NCI-H1930 (cell line): ENCODE measurements around the gene PPIL1.
A peak's percentile ranks its signal among the peaks of the same experiment; 100 is the strongest.

Source experiments
- DNase-seq, 2 experiments: peaks; one replicate each; lab custom pipeline; 2025; lab: John Stamatoyannopoulos, UW

The PPIL1 gene

GRCh38 chr6:36888654-36889481 is 14.3 kb upstream of the PPIL1 start:
- DNase-seq = no peak

DNA sequence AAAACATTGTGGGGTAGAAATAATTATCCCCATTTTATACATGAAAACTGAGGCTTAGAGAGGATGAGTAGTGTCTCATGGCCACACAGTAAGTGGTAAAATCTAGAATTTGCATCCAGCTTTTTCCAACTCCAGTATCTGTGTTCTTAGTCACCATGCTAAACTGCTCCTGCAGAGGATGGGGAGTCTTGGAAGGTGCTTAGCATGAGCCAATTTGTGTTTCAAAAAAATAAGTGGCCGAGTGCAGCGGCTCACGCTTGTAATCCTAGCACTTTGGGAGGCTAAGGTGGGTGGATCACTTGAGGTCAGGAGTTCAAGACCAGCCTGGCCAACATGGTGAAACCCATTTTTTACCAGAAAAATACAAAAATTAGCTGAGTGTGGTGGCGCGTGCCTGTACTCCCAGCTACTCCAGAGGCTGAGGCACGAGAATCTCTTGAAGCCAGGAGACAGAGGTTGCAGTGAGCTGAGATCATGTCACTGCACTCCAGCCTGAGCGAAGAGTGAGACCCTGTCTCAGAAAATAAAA is 13.6 kb upstream of the PPIL1 start:
- no peak for DNase-seq

DNA sequence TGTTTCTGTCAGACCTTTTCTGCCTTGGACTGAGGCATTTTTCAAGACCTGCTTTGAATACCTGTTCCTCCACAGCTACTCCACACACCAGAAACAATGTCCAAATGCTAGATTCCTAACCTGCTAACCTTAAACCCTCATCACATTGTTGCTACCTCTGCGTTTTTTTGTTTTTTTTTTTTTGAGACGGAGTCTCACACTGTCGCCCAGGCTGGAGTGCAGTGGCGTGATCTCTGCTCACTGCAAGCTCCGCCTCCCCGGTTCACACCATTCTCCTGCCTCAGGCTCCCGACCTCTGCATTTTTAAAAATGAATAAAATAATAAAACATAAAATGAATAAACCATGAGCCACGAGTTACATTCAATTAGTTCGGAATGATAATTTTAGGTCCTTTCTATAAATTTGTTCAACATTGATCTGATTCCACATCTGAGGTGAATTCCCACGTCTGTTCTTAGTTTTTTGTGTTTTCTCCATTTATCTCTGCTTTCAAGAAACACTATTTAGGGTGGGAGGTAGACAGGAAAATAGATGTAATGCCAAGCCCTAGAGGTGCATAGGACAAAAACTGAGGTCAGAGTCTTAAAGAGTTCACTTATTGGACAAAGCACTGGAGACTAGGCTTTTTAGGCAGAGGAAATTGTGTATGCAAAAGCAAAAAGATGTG is 12.5 kb upstream of the PPIL1 start:
- DNase-seq = no peak

DNA sequence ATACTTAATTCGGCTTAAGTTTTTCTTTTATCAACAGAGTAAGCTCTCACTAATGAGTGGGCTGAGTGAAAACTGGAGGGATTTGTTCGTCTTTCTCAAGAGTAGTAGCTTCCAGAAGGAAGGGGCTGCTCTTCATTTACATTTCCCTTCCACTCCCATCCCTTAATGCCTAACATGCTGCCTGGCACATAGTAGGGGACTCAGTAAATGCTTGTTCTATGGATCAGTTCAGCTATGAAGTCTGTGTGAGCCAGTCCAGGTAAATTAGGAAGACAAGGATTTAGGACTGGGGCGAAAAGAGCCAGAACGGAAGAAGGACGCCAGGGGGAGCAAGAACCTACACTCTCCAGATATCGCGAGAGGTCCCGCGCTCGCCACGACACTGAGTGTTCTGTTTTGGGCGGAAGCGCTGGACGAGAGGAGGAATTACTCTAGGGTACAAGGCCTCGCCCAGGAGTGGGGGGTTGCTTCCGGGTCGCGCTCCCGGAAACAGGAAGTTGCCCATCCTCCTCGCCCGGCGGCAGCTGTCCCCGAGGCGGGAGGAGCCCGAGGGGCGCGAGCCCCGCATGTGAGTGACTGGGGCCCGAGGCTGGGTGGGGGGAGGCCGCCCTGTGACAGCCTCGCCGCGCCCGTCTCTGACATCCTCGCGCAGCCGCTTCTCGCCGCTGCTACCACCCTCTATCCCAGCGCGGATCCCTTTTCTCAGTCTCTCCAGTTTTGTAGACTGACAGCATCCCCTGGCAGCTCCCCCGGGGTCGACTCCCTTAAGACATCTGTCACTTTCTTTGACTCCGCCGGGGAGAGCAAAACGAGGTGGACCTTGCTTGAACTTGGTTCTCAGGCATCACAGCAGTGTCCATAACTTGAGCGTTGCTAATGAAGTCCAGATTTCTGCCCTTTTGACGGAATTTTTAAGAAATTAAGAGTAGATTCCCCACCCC is 11.1 kb upstream of the PPIL1 start, which contains the start of gene C6orf89:
C6orf89 (plus strand) TSS at position 492 of the 941 bp plus-strand sequence. CDS start 13,493 bp downstream, outside the sequence.
- peak; percentile 96 to 98 for DNase-seq

DNA sequence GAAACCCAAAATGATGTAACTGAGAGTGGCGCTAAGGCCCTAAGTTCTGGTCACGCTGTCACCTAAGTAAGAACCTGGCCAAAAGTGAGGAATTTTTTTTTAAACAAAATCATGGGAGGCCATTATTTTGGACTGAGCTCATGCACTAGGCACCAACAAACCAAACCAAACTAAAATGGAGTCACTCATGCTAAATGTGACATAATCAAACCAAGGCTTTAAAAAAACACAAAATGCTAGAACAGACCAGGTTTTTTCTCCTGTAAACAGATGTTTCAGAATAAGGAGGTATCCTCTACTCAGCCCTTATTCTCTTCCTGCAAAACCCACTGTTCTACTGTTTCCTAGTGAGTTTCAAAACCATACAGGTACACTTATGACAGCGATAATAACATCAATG is 10.0 kb upstream of the PPIL1 start:
- no peak for DNase-seq

DNA sequence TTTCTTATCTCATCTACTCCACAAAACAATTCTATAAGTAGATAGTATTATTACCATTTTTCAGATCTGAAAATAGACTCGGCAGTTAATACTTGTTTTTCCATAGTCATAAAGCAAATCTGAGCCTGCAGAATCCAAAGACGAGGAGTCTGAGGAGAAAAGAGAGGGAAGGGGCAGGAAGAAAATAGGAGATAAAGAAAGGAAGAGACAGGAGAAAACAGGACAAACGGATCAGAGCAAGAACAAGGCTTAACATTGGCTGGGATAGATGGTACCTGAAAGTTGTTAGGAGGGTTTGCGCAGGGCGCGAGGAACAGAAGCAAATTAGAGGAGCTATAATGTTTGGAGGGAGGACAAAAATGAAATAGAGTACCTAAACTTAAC is 639 bp upstream of the PPIL1 start:
- DNase-seq = no peak

DNA sequence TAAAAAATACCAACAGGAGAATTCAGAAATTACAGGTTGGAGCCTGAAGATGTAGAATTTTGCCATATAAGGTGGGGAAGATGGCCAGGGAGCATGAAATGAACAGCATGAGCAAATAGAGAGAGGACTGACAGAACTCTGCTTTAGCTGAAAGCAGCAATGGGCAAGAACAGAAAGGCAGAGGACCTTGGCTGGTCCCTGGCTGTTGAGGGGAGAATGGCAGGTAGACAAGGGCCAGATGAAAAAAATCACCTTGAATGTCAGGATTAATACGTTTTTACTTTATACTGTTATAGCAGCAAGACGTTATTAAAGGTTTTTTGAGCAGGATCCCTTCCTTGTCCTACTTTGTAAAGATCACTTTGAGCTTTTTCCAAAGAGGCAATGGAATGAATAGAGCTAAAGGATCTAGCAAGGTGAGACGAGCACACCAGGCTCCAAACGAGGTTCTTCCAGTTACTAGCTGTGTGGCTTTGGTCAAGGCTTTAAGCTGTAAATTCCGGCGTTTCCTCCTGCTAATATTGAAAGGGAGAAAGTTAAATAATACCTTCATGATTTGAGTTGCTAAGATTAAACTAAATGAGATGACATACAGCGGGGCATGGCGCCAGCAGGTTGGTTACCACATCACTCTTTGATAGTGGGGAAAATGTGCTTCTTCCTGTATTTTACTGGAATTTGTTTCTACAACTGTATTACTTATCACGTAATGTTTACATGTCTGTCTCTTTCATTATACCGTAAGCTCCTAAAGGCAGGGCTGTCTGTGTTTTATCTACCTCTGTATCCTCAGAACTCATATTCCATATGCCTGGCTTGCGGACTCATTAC is 776 bp downstream of the PPIL1 start:
- DNase-seq = no peak

- no peak for DNase-seq
Observed at GRCh38 chr6:36873115-36873514, 1.5 kb downstream of the PPIL1 start.

DNA sequence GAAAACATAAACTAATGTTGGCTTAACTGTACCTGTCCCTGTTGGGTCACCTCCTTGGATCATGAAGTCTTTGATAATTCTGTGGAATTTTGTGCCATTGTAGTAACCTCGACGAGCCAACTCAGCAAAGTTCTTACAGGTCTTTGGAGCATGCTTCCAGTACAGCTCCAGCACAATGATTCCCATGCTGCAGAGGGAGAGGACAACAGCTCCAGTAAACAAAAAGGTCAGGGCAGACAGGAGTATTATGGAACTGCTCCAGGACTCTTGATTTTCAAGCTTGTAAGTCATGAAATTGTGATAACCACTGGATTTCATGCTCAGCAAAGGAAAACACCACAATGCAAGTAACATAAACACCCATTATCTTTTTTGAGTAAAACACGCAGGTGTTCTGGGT is 2.9 kb downstream of the PPIL1 start:
- no peak for DNase-seq

DNA sequence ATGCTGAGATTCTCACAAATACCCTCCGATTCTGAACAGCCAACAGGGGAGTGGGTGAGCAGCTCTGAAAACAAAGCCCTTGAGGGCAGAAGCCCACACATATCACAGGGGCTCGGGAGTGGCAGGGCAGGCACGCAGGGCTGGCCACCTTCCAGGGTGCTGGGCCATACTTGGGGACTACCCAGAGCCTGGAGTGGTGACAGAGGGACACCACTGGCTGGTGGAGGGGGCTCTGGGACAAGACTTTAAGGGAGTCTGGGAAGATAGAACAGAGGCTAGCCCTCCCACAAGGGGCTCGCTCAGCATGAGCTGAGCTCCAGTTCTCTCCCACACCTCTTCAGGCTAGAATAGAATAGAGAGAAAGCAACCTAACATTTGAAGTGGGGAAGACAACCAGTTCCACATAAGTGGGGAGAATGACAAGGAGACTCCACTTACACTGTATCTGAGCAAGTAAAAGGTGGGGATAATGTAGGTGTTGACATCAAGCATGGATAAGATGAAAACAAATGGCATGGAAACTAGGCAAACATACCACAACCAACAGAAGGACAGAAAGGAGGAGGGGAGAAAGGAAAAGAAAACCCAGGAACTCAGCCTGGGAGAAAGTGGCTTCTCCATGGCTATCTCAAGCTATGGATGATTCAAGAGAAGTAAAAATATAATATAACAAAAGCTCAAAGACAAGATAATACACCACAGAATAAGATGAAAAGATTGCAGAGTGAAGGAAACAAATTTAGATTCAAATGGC is 7.0 kb downstream of the PPIL1 start:
- DNase-seq = no peak

DNA sequence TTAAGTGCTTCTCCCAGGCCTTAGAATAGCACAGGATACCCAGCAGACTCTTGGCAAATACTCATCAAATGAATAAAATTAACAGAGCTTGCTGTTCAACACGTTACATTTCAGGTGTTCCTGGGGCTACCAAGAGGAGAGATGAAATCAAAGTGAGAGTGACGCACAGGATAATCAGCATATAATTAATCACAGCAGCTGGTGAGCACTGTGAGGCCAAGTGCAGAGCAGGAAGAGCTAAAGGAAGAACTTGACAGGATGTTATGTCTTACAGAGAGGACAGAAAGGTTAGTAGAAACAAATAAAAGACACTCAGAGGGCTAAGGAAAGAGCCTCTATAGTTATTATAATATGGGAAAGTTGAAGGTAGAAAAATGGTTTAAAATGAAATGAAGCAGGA is 8.8 kb downstream of the PPIL1 start:
- DNase-seq = no peak

GRCh38 chr6:36863670-36864540 is 10.7 kb downstream of the PPIL1 start:
- no peak for DNase-seq

DNA sequence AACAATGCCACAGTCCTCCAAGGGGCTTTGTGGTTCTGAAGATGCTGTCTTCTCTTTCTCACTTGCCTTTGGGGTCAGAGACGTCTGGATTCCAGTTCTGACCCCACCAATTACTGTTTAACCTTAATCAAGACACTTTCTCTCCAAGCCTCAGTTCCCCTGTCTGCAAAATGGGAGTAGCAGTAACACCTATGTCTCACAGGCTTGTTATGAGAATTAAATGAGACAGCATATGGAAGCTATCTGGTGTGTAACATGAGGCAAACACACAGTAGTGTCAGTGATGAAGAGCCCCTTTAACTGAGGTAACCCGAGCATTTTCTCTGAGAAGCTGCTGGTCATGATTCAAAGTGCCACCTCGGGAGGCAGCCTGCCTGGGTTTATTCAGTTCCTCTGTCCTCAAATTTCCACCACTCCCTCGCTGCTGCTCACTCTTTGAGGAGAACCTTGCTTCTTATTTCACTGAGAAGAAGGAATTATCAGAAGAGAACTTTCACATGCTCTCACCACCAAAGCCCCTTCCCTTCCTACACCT is 11.7 kb downstream of the PPIL1 start:
- no peak for DNase-seq

DNA sequence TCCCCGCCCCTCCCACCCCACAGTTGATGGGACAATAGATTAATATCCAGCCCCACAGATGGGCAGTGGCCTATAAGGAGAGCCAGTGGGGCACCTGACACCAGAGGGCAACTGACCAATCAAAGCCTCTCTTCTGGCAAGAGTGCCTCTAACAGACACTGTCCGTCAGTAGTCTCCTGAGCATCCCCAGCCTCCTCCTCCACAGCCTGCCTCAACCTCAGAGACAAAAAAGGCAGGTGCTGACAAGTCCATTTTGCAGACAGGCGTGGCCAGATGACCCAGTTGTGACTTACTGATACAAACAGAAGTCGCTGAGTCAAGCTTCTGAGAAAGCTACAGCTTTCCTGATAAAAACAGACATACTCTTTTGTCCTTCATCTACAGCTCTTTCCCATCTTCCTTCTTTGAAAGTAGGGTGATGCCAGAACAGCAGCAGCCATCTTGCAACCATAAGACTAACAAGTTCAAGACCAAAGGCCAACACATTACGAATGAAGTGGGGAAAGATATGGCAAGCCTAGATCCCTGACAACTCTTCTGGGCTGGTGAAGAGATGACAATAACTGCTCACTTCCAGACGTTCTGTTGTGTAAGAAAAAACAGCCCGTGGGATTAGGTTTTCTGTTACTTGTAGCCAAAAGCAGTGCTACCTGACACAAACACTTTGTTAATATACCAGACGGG is 12.3 kb downstream of the PPIL1 start:
- DNase-seq = no peak

DNA sequence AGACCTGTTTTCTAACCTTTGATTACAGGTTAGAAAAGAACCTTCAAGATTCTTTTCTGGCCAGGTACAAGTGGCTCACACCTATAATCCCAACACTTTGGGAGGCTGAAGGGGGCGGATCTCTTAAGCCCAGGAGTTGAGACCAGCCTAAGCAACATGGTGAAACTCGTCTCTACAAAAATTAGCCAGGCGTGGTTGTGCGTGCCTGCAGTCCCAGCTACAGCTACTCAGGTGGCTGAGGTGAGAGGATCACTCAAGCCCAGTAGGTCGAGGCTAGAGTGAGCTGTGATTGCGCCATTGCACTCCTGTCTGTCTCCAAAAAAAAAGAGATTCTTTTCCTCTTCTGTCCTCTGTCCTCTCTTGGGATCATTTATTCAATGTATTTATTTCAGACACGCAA is 14.5 kb downstream of the PPIL1 start:
- DNase-seq = no peak

DNA sequence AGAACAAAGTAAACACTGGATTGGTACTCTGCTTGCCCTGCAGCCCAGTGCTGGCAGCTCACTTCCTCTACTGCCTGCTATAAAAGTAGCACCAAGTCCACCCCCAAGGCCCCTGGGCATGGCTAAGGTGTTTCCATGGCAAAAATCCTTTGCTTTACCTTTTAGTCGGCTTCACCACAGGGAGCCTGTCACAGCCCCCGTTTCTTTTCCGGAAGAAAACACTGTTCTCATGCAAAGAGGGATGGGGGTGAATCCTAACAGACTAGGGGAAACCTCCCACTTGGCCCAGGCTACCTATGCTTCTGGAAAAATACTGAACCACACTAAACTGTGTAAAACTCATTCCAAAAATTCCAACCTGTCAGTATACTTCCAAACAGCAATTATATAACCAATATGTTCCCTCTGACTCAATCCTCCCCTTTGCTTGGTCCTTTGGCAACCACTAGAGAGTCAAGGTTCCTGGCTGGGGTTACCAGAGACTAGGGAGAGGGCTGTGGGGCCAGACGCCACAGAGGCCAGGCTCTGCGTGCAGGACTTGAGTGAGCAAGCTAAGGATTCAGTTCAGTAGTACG is 16.1 kb downstream of the PPIL1 start:
- DNase-seq = no peak

DNA sequence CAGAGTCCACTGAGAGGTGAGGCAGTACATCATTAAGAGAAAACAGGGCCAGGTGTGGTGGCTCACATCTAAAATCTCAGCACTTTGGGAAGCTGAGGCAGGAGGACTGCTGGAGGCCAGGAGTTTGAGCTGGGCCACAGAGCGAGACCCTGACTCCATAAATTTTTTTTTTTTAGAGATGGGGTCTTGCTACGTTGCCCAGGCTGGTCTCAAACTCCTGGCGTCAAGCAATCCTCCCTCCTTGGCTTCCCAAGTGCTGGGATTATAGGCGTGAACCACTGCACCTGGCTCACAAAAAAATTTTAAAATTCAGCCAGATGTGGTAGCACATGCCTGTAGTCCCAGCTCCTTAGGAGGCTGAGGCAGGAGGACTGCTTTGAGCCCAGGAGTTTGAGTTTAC is 17.3 kb downstream of the PPIL1 start:
- DNase-seq = no peak

DNA sequence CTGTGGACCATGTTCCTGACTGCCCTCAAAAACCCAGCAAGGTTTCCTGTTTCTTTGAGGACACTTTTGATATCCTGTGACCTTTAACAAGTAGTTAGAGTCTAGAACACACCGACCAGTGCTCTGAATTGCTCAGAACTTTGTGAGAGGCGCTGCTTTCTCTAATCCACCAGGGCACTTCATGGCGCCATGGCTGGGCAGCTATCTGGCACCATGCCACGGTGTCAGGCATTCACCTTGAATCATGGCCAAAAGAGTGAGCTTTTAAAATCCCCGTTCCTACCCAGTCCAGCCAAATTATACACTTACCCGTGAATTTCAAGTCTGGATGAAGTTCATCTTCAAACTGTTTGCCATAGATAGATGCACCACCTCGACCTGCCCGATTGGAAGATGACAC is 18.3 kb downstream of the PPIL1 start:
- DNase-seq = no peak
